GM19351 (cell line): ENCODE results near the gene SYN1.
A peak's percentile ranks its signal among the peaks of the same experiment; 100 is the strongest.
"Not testable (repeated sequence)": the region's sequence is repeated elsewhere in the genome, so short reads cannot be mapped to it uniquely, and the experiment has no call there.

Source experiments
- ATAC-seq: cut with Tn5 transposase; IDR thresholded peaks from one replicate; pipeline ENCODE4 v1.9.1; 2021; ENCODE audit warnings: mild to moderate bottlenecking, moderate library complexity; ENCODE audit not compliant: unreplicated experiment

The SYN1 gene

GRCh38 chrX:47619486-47620302, at the start of gene SYN1:
Gene SYN1 (minus strand): TSS chrX:47619857. CDS start chrX:47619728, 129 bp downstream.
- ATAC-seq: peak; percentile 80

- ATAC-seq: not testable (repeated sequence)
Observed at GRCh38 chrX:47665797-47666196, 46.1 kb upstream of the SYN1 start.

DNA sequence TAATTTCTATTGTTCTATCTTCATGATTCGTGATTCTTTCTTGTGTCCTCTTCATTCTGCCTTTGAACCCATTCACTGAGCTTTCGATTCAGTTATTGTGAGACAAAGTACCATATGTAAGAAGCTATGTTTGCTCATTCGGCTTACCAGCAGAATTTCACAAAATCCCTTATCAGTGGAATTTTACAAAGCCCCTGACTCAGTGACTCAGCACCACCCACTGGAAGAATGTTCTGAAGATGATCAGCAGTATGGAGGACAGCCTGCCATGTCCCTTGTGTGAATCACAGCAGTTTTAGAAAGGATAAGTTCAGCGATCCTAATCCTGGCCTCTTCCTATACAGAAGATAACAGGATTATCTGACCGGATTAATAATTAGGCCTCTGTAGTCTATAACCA, 45.1 kb upstream of the SYN1 start:
- ATAC-seq: no peak

DNA sequence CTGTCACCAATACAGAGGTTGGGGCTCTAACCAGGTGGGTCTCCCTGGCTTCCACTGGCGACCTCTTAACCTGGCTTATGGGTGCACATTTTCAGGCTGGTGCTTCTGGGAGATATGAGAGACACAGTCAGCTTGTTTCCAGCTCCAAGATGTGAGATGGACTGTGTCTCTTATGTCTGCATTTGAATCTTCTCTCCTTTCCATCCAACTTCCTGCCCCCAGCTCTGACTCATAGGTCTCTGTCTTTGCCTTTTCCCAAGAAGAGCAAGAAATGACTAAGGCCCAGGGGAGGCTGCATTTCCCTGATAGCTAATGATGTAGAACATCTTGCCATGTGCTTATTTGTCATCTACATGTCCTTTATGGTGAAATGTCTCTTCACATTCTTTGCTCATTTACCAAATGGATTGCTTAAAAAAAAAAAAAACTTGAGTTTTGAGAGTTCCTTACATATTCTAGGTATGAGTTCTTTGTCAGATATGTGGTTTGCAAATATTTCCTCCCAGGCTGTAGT, 42.5 kb upstream of the SYN1 start:
- no peak for ATAC-seq

- no peak for ATAC-seq
Observed at GRCh38 chrX:47661539-47661938, 41.9 kb upstream of the SYN1 start.

DNA sequence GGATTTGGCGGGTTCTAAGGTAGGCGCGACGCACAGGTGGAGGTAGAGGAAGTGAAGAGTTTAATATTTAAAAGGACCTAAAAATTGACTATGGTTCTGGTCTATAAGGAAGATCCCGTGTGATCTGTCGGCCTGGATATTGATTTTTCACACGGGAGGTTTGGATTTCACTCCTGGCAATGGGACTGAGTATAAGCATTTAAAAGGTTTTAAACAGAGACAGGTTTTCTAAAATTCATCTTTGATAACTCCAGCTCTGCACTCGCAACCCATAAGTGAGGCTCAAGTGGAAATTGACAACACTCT, 39.7 kb upstream of the SYN1 start:
- no peak for ATAC-seq

DNA sequence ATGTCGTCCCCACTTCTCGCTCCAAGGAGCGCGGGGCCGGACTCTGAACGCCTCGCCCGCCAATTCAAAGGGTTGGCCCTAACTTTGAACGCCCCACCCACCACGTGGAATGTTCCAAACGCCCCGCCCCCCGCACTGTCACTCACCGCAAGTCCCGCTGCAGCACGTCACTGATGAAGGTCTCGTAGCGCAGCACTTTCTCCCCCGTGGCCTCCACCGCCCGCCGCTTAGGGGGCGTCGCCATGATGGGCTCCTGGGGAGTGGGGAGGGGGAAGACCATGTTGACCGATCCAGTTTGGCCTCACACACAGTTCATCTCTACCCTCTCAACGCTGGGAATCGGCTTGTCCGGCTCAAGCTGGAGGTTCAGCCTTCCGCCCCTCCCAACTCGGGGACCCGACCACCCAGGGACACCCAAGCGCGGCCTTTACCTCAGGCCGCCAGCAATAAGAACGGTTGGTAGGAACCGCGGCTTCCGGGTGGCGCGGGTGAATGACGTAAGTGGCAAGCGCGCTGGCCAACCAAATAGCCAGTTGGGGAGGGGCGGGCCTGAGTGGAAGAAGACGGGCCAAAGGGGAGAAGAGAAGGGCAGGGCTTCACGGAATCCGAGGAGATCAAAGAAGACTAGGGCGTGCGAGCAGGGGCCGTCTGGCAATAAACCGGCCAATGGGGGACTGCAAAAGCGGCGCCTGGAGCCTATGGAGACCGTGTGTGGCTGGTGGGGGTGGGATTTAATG, 39.2 kb upstream of the SYN1 start, which contains the start of gene UXT:
UXT (minus strand) TSS at position 497 of the 737 bp plus-strand sequence; CDS start at position 244, 253 bp downstream.
- ATAC-seq: peak; percentile 81

DNA sequence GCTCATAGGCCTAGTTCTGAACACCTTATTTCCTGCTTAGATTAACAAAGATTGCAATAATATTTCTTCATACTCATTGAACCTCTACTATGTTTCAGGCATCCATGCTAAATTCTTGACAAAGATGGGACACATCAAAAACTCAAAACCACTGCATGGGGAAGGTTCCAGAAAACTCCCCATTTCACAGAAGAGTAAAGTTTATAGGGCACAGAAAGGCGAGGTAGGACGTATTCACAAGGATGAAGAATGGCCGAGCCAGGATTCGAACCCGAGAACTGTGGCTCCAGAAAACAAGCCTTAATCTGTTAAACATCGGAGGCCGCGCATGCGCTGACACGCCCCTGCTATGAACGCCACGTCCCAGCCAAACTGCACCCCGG, 38.6 kb upstream of the SYN1 start:
- no peak for ATAC-seq

GRCh38 chrX:47651043-47651905, 31.6 kb upstream of the SYN1 start:
- no peak for ATAC-seq

DNA sequence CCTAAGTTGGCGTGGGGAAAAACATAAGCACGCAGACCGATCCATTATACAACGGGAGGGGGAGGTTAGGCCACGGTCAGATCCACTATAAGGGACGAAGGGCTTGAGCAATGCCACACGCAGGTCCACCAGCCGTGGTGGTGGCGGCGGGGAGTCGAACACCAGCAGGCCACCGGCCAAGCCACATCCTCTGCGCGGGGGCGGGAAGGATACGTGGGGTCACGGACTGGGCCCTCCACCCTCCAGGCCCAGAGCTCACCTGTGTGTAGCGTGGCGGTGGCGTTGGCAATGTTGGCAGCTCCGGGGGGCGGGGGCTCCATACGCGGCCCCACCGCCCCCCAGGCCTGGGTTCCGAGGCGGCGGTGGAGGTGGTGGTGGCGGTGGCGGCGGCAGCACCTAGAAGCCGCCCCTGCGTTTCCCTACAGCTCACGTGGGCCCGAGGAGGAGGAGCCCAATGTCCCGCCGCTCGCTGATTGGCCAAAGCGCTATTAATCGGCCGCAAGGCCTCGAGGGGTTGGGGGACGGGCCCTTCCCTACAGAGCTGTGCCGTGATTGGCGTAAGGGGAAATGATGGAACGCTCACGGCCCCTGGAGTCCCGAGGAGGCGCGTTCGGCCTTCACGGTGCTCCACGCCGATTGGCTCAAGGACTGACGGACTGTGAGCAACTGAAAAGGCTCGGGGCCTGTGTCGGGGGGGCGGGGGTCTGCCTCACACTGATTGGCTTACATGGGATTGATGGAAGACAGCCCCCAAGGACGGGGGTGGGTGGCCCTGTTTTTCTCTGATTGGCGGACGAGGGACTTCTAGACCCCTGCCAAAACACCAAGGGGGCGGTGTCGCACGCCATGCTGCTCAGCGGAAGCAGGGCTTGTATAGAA, 30.7 kb upstream of the SYN1 start, which contains the start of gene ELK1:
ELK1 (minus strand) TSS at position 400 of the 879 bp plus-strand sequence. CDS start 9,122 bp downstream, outside the sequence.
- ATAC-seq: peak; percentile 85

DNA sequence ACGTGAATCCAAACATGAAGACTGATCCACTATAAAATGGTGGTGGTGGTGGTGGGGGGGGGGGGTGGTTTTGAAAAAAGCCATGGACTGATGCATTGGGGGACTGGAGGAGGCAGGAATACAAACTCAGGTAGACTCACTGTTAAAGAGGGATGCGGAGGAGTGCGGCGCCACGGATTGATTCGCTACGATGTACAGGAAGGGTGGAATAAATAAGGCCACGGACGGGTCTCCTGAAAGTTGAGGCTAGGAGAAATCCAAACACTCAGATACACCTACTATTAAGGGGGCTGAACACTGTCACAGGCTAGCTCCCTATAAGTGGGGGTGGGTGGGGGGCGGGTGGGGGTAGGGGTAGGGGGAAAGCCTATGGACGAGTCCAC, 30.1 kb upstream of the SYN1 start:
- ATAC-seq: no peak

DNA sequence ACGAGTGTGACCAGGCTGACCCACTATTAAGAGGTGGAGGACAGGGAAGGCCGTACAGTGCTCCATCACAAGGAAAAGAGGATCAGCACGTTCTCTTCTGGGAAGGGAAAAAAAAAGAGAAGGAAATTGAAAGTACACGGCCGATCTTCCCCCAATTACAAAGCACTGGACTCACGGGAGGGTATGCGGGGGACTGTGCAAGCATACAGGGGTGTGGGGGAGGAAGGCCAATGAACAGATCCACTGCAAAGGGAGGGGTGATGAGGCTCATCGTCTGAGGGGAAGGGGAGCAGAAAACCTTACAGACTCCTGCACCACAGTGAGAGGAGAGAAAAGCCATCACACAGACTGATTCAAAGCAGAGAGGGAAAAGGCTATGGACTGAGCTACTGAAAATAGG, 29.6 kb upstream of the SYN1 start:
- no peak for ATAC-seq

DNA sequence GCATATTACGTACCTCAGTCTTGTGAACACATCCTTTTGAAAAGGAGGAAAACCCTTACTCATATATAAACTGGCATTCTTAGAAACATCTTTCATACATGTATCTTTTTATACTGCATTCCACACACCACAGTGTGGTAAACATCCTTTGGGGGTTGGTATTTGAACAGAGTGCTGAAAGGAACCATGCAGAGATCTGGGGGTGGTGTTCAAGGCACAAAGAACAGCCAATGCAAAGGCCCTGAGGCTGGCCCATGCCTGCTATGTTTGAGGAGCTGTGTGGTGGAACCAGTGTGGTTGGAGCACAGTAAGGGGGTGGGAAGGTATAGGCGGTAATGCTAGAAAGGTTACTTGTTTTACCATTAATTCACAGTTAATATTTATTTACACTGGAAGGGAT, 28.7 kb upstream of the SYN1 start:
- no peak for ATAC-seq

DNA sequence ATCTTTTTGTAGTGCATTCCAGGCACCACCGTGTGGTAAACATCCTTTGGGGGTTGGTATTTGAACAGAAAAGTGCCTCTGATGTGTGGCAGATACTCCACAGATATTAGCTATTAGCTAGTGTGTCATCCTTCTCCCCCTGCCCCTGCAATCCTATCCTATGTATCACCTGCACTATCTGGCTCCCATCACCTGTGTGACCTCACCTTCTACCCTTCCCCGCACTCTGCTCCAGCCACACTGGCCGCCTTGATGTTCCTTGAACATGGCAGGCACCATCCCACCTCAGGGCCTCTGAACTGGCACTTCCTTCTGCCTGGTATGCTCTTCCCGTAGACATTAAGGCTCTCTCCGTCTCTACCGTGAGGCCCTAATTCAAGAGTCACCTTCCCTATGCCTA, 27.0 kb upstream of the SYN1 start:
- no peak for ATAC-seq

DNA sequence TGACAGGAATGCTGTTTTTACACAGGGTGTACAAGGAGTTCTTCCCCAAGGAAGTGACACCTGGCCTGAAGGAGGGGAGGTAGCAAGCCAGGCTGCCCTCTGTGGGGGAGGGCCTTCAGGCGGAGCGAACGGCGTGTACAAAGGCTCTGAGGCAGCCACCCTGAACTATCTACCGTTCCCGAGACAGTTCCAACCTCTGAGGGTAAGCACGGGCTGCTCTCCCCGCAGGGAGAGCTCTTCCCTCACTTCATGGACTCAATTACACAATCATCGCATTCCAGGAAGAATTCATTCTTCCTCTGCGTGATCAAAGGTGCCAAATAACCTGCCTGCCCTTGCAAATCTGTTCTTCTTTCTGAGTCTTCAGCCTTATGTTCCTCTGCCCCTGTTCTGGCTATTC, 25.9 kb upstream of the SYN1 start:
- no peak for ATAC-seq

DNA sequence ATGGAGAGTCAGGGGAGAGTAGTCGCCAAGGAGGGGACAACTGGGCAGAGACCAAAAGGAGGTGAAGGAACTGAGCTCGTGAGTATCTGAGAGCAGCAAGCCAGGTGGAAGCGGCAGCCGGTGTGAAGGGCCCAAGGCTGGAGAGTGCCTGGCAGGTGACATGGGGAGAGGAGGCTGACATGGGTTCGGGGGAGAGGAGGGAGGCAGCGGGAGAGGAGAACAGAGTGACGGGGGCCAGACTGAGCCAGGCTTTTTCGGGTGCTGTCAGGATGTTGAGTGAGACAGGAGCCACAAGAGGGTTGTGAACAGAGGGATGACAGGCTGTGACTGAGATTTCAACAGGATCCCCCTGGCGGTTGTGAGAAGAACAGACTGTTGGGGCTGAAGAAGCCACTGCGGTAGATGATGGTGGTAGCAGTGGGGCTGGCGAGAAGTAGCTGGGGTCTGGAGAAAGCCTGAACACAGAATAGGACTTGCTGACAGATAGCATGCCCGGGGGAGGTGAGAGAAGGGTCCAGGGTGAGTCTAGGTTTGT, 25.0 kb upstream of the SYN1 start:
- no peak for ATAC-seq

DNA sequence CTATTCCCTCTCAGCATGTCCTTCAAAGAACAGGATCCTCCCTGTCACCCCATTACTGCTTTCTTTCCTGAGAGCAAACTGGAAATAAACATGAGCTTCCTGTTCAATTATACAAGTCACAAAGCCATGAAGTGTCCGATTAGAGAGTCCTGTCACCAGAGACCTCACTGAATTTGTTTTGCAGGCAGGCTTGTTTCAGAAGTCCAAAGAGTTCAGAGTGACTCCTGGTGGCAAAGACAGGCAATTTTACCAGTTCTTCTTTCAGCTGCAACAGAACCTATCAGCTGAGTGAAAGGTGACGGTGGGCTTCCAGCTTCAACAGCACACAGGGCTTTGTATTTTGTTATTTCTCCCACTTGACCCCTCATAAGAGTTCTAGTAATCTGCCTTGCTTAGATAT, 24.3 kb upstream of the SYN1 start:
- ATAC-seq: no peak

GRCh38 chrX:47638816-47639215, 19.2 kb upstream of the SYN1 start:
- ATAC-seq: no peak

- ATAC-seq: no peak
Observed at GRCh38 chrX:47637546-47638195, 18.0 kb upstream of the SYN1 start.
